HG03066 (cell line): ENCODE measurements around the gene CCL25.

ENCODE experiments used
- ATAC-seq: cut with Tn5 transposase; IDR thresholded peaks from one replicate; pipeline ENCODE4 v1.9.1; 2021; ENCODE audit warnings: low read depth; ENCODE audit not compliant: unreplicated experiment

The CCL25 gene

GRCh38 chr19:8044018-8044417 lies 8.5 kb upstream of the CCL25 start:
- ATAC-seq = no peak

GRCh38 chr19:8045872-8046568 lies 6.5 kb upstream of the CCL25 start:
- ATAC-seq = no peak

GRCh38 chr19:8046569-8047165 lies 5.9 kb upstream of the CCL25 start:
- ATAC-seq = no peak

- peak; percentile 75 for ATAC-seq
Measured at GRCh38 chr19:8050274-8051096, 2.1 kb upstream of the CCL25 start.

GRCh38 chr19:8054169-8054568 lies 1.6 kb downstream of the CCL25 start:
- no peak for ATAC-seq

GRCh38 chr19:8056533-8056932 lies 4.0 kb downstream of the CCL25 start:
- no peak for ATAC-seq

GRCh38 chr19:8057545-8058270 lies 5.1 kb downstream of the CCL25 start:
- no peak for ATAC-seq

- no peak for ATAC-seq
Measured at GRCh38 chr19:8064911-8065874, 12.6 kb downstream of the CCL25 start.

- no peak for ATAC-seq
Measured at GRCh38 chr19:8065875-8066261, 13.3 kb downstream of the CCL25 start.

- ATAC-seq = no peak
Measured at GRCh38 chr19:8069096-8069973, 16.8 kb downstream of the CCL25 start.

- no peak for ATAC-seq
Measured at GRCh38 chr19:8071912-8072311, 19.4 kb downstream of the CCL25 start.

- no peak for ATAC-seq
Measured at GRCh38 chr19:8074501-8074900, 21.9 kb downstream of the CCL25 start.

GRCh38 chr19:8075158-8076074 lies 22.9 kb downstream of the CCL25 start:
- ATAC-seq = no peak

GRCh38 chr19:8079988-8080387 lies 27.4 kb downstream of the CCL25 start:
- ATAC-seq = no peak

GRCh38 chr19:8080832-8081231 lies 28.3 kb downstream of the CCL25 start:
- ATAC-seq = no peak

- ATAC-seq = no peak
Measured at GRCh38 chr19:8081569-8082550, 29.3 kb downstream of the CCL25 start.

- ATAC-seq = no peak
Measured at GRCh38 chr19:8083141-8083540, 30.6 kb downstream of the CCL25 start.
